ENCODE measurements around the gene ATP9A.

Gene ATP9A

GRCh38 chr20:51624157-51624731 is 143.9 kb downstream of the ATP9A start:
- FAIRE-seq: no peak

- no peak for FAIRE-seq
Observed at GRCh38 chr20:51623255-51623654, 144.9 kb downstream of the ATP9A start.

GRCh38 chr20:51622004-51622874 is 146.0 kb downstream of the ATP9A start:
- no peak for FAIRE-seq

- FAIRE-seq: no peak
Observed at GRCh38 chr20:51620432-51620831, 147.8 kb downstream of the ATP9A start.

GRCh38 chr20:51616060-51616459 is 152.1 kb downstream of the ATP9A start:
- FAIRE-seq: no peak

GRCh38 chr20:51614687-51615086 is 153.5 kb downstream of the ATP9A start:
- FAIRE-seq: peak; percentile 12

GRCh38 chr20:51613580-51613979 is 154.6 kb downstream of the ATP9A start:
- peak; percentile 29 for FAIRE-seq

GRCh38 chr20:51612896-51613295 is 155.3 kb downstream of the ATP9A start:
- no peak for FAIRE-seq

- no peak for FAIRE-seq
Observed at GRCh38 chr20:51611625-51611890, 156.6 kb downstream of the ATP9A start.

GRCh38 chr20:51610761-51611624 is 157.2 kb downstream of the ATP9A start:
- no peak for FAIRE-seq

- no peak for FAIRE-seq
Observed at GRCh38 chr20:51610111-51610510, 158.1 kb downstream of the ATP9A start.

- FAIRE-seq: no peak
Observed at GRCh38 chr20:51609251-51609650, 158.9 kb downstream of the ATP9A start.

- no peak for FAIRE-seq
Observed at GRCh38 chr20:51608061-51608460, 160.1 kb downstream of the ATP9A start.

- no peak for FAIRE-seq
Observed at GRCh38 chr20:51607170-51607569, 161.0 kb downstream of the ATP9A start.

GRCh38 chr20:51604851-51605250 is 163.3 kb downstream of the ATP9A start:
- FAIRE-seq: no peak

GRCh38 chr20:51602131-51602530 is 166.1 kb downstream of the ATP9A start:
- no peak for FAIRE-seq

GRCh38 chr20:51600950-51601349 is 167.2 kb downstream of the ATP9A start:
- no peak for FAIRE-seq

- FAIRE-seq: no peak
Observed at GRCh38 chr20:51600016-51600420, 168.2 kb downstream of the ATP9A start.

- FAIRE-seq: no peak
Observed at GRCh38 chr20:51598556-51598955, 169.6 kb downstream of the ATP9A start.

- no peak for FAIRE-seq
Observed at GRCh38 chr20:51597389-51598231, 170.6 kb downstream of the ATP9A start.

GRCh38 chr20:51596668-51597388 is 171.4 kb downstream of the ATP9A start:
- no peak for FAIRE-seq

GRCh38 chr20:51595744-51596143 is 172.4 kb downstream of the ATP9A start:
- no peak for FAIRE-seq
